Astrocyte (in vitro differentiated cells and primary cell): ENCODE data around the gene NLRP11.

Experiments
- EZH2 ChIP-seq: IDR thresholded peaks from 2 replicates; pipeline ENCODE4 v1.6.1; 2012; ENCODE audit warnings: mild to moderate bottlenecking, low read length, inconsistent platforms; ENCODE audit not compliant: insufficient read depth
- TF ChIP-seq, protein P1 (sequence below): IDR thresholded peaks from 2 replicates; pipeline ENCODE4 v1.5.1; 2011; ENCODE audit warnings: low read depth, mild to moderate bottlenecking, inconsistent platforms, low read length, moderate library complexity; ENCODE audit not compliant: insufficient read depth

DNA sequence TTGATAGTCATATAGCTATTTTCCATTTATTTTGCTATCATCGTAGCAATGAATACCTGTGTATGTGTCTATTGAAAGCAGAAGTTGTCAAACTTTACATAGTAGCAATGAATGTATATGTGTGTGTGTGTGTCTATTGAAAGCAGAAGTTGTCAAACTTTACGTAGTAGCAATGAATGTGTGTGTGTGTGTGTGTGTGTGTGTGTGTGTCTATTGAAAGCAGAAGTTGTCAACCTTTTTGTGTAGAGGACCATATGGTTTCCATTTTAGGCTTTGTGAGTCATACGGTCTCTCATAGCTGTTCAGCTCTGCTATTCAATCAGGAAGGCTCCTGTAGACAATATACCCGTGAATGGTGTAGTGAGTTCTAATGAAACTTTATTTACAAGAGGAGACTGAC lies 25.4 kb upstream of the NLRP11 start:
- TF ChIP-seq, protein P1, sequence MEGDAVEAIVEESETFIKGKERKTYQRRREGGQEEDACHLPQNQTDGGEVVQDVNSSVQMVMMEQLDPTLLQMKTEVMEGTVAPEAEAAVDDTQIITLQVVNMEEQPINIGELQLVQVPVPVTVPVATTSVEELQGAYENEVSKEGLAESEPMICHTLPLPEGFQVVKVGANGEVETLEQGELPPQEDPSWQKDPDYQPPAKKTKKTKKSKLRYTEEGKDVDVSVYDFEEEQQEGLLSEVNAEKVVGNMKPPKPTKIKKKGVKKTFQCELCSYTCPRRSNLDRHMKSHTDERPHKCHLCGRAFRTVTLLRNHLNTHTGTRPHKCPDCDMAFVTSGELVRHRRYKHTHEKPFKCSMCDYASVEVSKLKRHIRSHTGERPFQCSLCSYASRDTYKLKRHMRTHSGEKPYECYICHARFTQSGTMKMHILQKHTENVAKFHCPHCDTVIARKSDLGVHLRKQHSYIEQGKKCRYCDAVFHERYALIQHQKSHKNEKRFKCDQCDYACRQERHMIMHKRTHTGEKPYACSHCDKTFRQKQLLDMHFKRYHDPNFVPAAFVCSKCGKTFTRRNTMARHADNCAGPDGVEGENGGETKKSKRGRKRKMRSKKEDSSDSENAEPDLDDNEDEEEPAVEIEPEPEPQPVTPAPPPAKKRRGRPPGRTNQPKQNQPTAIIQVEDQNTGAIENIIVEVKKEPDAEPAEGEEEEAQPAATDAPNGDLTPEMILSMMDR, result no peak
- no peak for TF ChIP-seq EZH2
